A549 (cell line): ENCODE results near the gene KRT84.

Source experiments
- CEBPB ChIP-seq, 2 experiments: fragments of >200 bp in 1 of 2; sonication (Bioruptor Twin) in 1 of 2; formaldehyde crosslinking in 1 of 2; IDR thresholded peaks; 2 replicates each; pipeline ENCODE4 v1.6.1; 2012 to 2016
- CHD4 ChIP-seq: fragments of 200-600 bp; sonication (generic); IDR thresholded peaks from 2 replicates; pipeline ENCODE4 v1.6.1; 2016; ENCODE audit warnings: antibody characterized with exemption, mild to moderate bottlenecking, borderline replicate concordance
- CTCF ChIP-seq: fragments of >200 bp; sonication (Bioruptor Twin); formaldehyde crosslinking; IDR thresholded peaks from 3 replicates; pipeline ENCODE4 v1.5.1; 2016
- HMGXB4 ChIP-seq: fragments of 250-450 bp; sonication (Bioruptor Pico); IDR thresholded peaks from 2 replicates; pipeline ENCODE4 v1.5.0; 2021; ENCODE audit warnings: mild to moderate bottlenecking, moderate library complexity, borderline replicate concordance
- HOXB5 ChIP-seq: fragments of 250-450 bp; sonication (Bioruptor Pico); IDR thresholded peaks from 2 replicates; pipeline ENCODE4 v1.5.0; 2020; ENCODE audit warnings: mild to moderate bottlenecking, moderate library complexity
- JUNB ChIP-seq: fragments of >200 bp; sonication (Bioruptor Twin); formaldehyde crosslinking; IDR thresholded peaks from 2 replicates; pipeline ENCODE4 v1.6.1; 2016
- MAX ChIP-seq: IDR thresholded peaks from 2 replicates; pipeline ENCODE4 v1.6.1; 2012
- POLR2A ChIP-seq: IDR thresholded peaks from 2 replicates; pipeline ENCODE4 v1.6.1; 2012; ENCODE audit warnings: mild to moderate bottlenecking, low read length
- RNF2 ChIP-seq: fragments of 200-600 bp; sonication (generic); IDR thresholded peaks from 2 replicates; pipeline ENCODE4 v1.6.1; 2016; ENCODE audit warnings: low read depth, mild to moderate bottlenecking, antibody characterized with exemption, moderate library complexity, borderline replicate concordance
- ZNF302 ChIP-seq: fragments of 250-450 bp; sonication (Bioruptor Pico); IDR thresholded peaks from 2 replicates; pipeline ENCODE4 v1.9.0; 2021; ENCODE audit warnings: inconsistent platforms, mild to moderate bottlenecking, moderate library complexity

GRCh38 chr12:52378091-52378490 is 7.4 kb downstream of the KRT84 start:
- TF ChIP-seq CTCF (no peak), MAX (no peak), POLR2A (no peak), JUNB (no peak), RNF2 (no peak), ZNF302 (CRISPR knock-in tag) (no peak), CEBPB (IDR thresholded peaks at IDR 0.05) (no peak), HOXB5 (CRISPR knock-in tag) (no peak), CHD4 (no peak), HMGXB4 (CRISPR knock-in tag) (no peak)
